ENCODE measurements around the gene TOX2.

- TF ChIP-seq CTCF (conservative IDR thresholded peaks at IDR 0.05 in 1 of 2, IDR thresholded peaks at IDR 0.05 in 1 of 2; ENCODE audit: extremely low read depth in 1 of 2, insufficient read depth in 1 of 2, low read depth in 1 of 2, low read length in 2 of 2) (no peak), EZH2 (IDR thresholded peaks at IDR 0.05; ENCODE audit: borderline replicate concordance, low read length) (no peak)
Observed at GRCh38 chr20:43985608-43986316, 71.1 kb downstream of the TOX2 start.

All from mammary epithelial cell (primary cell).